ENCODE measurements around the gene SMAP1.
"Not testable (repeated sequence)": the region's sequence is repeated elsewhere in the genome, so short reads cannot be mapped to it uniquely, and the experiment has no call there.

Gene SMAP1

GRCh38 chr6:70753870-70754380 lies 86.2 kb downstream of the SMAP1 start:
- no peaks in the 10 kb centered on the region for H3K27me3 ChIP-seq (ENCODE audit: insufficient read depth, low read depth)
- H3K4me3 ChIP-seq (IDR thresholded peaks at IDR 0.05; ENCODE audit: insufficient read depth, low read depth, low read length): no peak overlapping the region

GRCh38 chr6:70758883-70759282 lies 91.2 kb downstream of the SMAP1 start:
- no peak overlapping the region for H3K4me3 ChIP-seq (IDR thresholded peaks at IDR 0.05; ENCODE audit: insufficient read depth, low read depth, low read length)
- no peaks in the 10 kb centered on the region for H3K27me3 ChIP-seq (ENCODE audit: insufficient read depth, low read depth)
- H3K27ac ChIP-seq: no peak overlapping the region
- no peaks in the 10 kb centered on the region for H3K36me3 ChIP-seq (ENCODE audit: insufficient read depth)
- no peaks in the 10 kb centered on the region for H4K20me1 ChIP-seq (ENCODE audit: insufficient read depth)
- no peaks in the 10 kb centered on the region for H3K79me2 ChIP-seq (ENCODE audit: insufficient read depth, low read depth)
- H2AFZ ChIP-seq (ENCODE audit: low read depth): no peak overlapping the region
- no peak overlapping the region for H3K4me2 ChIP-seq
- TF ChIP-seq CTCF (conservative IDR thresholded peaks at IDR 0.05; ENCODE audit: low read depth, low read length): no peak
- H3K9ac ChIP-seq: no peak overlapping the region
- no peaks in the 10 kb centered on the region for H3K4me1 ChIP-seq (ENCODE audit: low read depth, poor library complexity, severe bottlenecking)

More at GRCh38 chr6:70753870-70754380, 86.2 kb downstream of the SMAP1 start:
- no peak for TF ChIP-seq CTCF (conservative IDR thresholded peaks at IDR 0.05; ENCODE audit: low read depth, low read length)
- no peaks in the 10 kb centered on the region for H3K79me2 ChIP-seq (ENCODE audit: insufficient read depth, low read depth)
- no peaks in the 10 kb centered on the region for H4K20me1 ChIP-seq (ENCODE audit: insufficient read depth)
- H3K4me1 ChIP-seq (ENCODE audit: low read depth, poor library complexity, severe bottlenecking): no peaks in the 10 kb centered on the region
- no peak overlapping the region for H3K9ac ChIP-seq
- H3K27ac ChIP-seq: no peak overlapping the region
- H2AFZ ChIP-seq (ENCODE audit: low read depth): no peak overlapping the region
- H3K4me2 ChIP-seq: no peak overlapping the region
- H3K36me3 ChIP-seq (ENCODE audit: insufficient read depth): no peaks in the 10 kb centered on the region

- no peak overlapping the region for H3K27ac ChIP-seq
- no peaks in the 10 kb centered on the region for H3K4me1 ChIP-seq (ENCODE audit: low read depth, poor library complexity, severe bottlenecking)
- no peak overlapping the region for H3K4me2 ChIP-seq
- H3K9ac ChIP-seq: no peak overlapping the region
- H3K27me3 ChIP-seq (ENCODE audit: insufficient read depth, low read depth): no peaks in the 10 kb centered on the region
- no peak overlapping the region for H2AFZ ChIP-seq (ENCODE audit: low read depth)
- no peak overlapping the region for H3K4me3 ChIP-seq (IDR thresholded peaks at IDR 0.05; ENCODE audit: insufficient read depth, low read depth, low read length)
- no peaks in the 10 kb centered on the region for H4K20me1 ChIP-seq (ENCODE audit: insufficient read depth)
- no peaks in the 10 kb centered on the region for H3K79me2 ChIP-seq (ENCODE audit: insufficient read depth, low read depth)
- H3K36me3 ChIP-seq (ENCODE audit: insufficient read depth): no peaks in the 10 kb centered on the region
- no peak for TF ChIP-seq CTCF (conservative IDR thresholded peaks at IDR 0.05; ENCODE audit: low read depth, low read length)
These were observed 96.2 kb downstream of the SMAP1 start for GRCh38 chr6:70763754-70764510.

GRCh38 chr6:70764706-70765105 lies 97.0 kb downstream of the SMAP1 start:
- Histone ChIP-seq H2AFZ (ENCODE audit: low read depth) (no peak overlapping the region), H3K36me3 (ENCODE audit: insufficient read depth) (no peaks in the 10 kb centered on the region), H3K4me2 (no peak overlapping the region), H3K27ac (no peak overlapping the region), H3K79me2 (ENCODE audit: insufficient read depth, low read depth) (no peaks in the 10 kb centered on the region), H3K4me3 (IDR thresholded peaks at IDR 0.05; ENCODE audit: insufficient read depth, low read depth, low read length) (no peak overlapping the region), H3K4me1 (ENCODE audit: low read depth, poor library complexity, severe bottlenecking) (no peaks in the 10 kb centered on the region), H4K20me1 (ENCODE audit: insufficient read depth) (no peaks in the 10 kb centered on the region), H3K9ac (no peak overlapping the region), H3K27me3 (ENCODE audit: insufficient read depth, low read depth) (no peaks in the 10 kb centered on the region)
- no peak for TF ChIP-seq CTCF (conservative IDR thresholded peaks at IDR 0.05; ENCODE audit: low read depth, low read length)

- H3K4me3 ChIP-seq (IDR thresholded peaks at IDR 0.05; ENCODE audit: insufficient read depth, low read depth, low read length); H3K9ac ChIP-seq; H2AFZ ChIP-seq (ENCODE audit: low read depth); H3K27me3 ChIP-seq (ENCODE audit: insufficient read depth, low read depth); H3K27ac ChIP-seq; H3K4me1 ChIP-seq (ENCODE audit: low read depth, poor library complexity, severe bottlenecking); H4K20me1 ChIP-seq (ENCODE audit: insufficient read depth); H3K36me3 ChIP-seq (ENCODE audit: insufficient read depth); H3K79me2 ChIP-seq (ENCODE audit: insufficient read depth, low read depth); H3K4me2 ChIP-seq: not testable (repeated sequence)
These were observed 103.7 kb downstream of the SMAP1 start for GRCh38 chr6:70771351-70771750.
